Suppressor macrophage treated with lipopolysaccharide for 4 hours (primary cell): Measurements from ENCODE around the gene STXBP3.

Experiments
- DNase-seq: peaks from one replicate; pipeline ENCODE4 v3.0.0-alpha.2; 2020

STXBP3 gene

DNA sequence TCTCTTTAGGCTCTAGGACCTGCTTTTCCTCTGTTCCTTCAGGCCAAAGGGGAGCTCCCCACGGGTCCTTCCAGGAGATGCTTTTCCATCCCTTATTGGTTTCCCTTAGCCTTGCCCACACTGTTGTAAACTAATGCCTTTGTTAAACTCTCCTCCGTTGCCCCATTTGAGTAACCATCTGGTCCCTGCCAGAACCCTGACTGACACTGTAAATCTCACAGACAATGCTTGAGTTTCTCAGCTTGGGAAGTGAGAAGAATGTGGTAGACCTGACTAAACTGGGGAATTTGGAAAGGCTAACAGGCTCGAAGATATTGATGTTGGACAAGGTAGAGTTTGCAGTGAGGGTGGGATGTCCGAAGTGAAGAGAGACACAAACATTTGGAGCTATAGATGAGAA lies 99.0 kb downstream of the STXBP3 start:
- no peak for DNase-seq

DNA sequence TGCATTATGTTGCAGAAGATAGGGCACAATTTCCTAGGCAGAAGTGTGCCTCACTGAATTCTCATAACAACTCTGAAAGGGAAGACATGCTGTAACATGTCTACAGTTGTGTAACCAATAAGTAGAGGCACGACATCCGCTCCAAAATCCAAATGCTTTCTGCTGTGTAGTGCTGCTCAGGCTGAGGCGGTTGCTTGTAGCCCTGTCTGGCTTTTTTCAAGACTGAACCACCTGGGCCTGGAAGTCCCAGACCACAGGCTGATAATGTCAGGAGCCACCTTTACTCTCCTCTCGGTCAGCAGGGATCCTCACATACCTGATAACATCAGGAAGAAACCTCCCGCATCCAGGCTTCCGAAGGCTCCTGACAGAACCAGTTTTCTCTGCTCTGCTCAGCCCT lies 99.5 kb downstream of the STXBP3 start:
- DNase-seq: no peak

DNA sequence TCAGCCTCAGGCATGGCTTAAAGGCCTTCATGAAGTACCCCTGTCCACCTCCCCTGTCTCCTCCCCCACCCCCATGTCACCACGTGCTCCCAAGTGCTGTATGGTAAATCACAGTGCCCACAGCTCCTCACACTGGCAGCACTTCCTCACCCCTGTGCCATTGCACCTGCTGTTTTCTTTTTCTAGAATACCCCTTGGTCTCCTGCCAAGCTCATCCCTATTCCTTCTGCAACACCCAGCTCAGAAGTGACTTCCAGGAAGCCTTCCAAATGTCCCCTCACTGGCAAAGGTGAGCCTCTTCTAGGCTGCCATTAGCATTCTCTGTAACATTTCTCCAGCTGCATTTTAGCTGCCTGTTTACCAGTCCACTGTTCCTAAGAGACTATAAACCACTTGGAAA lies 101.0 kb downstream of the STXBP3 start:
- no peak for DNase-seq

DNA sequence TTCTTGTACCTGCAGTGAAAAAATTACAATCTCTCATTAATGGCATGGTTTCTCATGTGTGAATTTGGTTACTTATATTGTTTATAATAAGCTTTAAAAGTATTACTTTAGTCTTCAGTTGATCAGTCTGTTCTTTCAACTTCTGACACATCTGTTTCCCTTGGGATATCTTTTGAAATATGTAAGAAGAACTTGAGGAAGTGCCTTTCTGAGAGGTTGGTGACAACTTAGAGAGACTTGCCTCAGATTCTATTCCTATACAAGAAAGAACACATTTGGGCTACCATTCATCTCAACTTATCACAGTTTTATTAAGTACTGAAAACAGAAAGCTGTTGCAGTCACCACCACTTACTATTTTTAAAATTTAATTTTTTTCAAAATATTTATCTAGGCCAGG lies 102.3 kb downstream of the STXBP3 start:
- no peak for DNase-seq

DNA sequence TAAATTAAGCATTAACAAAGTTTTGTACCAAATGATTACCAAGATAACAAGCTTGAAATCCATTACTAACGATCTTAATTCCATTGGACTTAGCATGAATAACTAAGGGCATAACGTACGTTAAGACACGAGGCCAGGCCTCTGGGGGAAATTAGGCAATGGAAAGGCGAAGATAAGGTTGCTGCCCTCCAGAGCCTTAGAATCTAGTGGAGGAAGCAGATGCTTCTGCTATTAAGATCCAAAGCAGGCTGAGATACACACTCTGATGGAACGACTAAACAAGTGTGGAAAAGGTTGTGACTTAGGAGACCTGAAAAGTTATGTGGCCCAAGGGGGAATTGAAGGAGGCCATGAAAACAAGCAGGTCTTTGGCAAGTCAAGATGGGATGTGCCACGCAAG lies 104.5 kb downstream of the STXBP3 start:
- no peak for DNase-seq

DNA sequence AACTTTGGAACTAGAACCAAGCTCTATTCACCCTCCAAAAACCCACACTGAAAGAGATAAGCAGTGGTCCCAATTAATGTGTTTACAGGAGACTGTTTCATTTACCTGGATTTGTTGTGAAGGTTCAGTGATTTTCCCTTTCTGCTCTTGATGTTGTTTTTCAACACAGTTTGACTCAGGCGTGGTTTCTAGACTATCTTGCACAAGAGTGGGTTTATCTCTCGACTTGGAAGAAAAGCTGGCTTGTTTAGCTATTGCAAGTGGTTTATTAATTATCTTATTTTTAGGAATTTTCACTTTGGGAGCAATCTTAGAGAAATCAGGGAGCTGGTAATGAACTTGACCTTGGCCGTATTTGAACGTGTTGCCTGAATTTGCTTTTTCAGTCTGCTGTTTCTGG lies 105.1 kb downstream of the STXBP3 start:
- DNase-seq: no peak

DNA sequence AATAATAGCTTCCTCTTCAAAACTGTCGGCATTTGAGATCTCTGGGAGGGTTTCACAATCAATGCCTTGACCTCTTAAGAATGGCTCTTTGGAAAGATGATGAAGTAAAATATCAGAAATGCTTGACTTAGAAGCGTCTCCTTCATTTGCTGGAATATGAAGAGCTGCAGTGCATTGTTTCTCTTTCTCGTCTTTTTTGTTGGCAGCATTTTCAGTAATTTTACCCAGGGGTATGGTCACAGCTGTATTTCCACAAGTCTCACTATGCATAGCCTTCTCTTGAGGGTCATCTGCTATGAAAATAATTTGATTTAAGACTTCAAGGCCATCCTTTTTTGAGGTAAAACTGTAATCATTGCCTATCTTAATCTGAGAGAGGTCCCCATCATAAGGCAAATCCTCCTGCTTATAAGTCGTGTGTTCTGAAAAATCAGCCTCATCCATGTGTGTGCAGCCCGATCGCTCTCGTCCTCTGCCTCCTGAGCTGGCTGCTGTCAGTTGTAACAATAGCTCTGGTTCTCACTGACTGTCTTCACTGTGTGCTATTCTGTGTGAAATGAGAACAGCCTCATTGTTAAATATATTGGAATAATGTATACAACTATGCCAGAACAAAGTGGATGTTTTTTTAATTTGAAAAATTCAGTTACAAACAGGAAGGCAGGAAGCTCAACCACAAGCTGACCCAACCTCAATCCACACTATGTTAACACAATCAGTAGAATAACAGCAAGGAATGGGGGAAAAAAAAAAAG lies 105.9 kb downstream of the STXBP3 start:
- DNase-seq: peak; percentile 29

DNA sequence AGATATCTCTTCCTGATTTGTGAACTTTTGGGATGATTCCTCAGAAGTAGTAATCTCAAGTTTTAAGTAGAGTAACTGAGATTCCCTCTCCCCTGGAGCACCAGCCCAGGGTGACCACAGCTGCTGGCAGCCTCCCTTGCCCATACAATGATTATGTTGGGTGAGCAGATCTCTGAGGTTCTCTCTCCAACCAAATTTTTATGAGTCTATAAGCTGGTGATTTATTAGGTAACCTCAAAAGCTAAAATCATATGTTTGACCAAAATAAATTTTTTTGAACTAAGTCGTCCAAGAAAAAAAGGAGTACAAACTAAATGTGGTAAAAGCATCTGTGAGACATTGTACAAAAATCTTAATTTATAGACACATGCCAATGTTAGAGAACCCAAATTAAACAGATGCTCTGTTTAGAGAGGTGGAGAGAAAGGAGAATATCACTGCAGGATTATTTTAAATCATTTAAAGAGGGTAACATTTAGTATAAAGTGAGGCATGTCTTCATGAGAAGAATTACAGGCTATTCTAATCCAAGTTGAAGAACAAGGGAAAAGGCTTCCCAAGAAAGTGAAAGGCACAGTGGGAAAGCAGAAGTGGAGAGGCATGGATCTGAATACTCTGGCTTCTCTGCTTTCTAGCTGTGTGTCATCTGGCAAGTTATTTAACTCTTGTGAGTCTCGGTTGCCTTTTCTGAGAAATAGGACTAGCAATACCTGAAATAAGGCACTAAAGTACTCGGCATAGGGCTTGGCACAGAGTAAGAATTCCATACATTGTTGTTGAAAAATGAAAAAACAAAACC lies 107.9 kb downstream of the STXBP3 start:
- DNase-seq: peak; percentile 18

DNA sequence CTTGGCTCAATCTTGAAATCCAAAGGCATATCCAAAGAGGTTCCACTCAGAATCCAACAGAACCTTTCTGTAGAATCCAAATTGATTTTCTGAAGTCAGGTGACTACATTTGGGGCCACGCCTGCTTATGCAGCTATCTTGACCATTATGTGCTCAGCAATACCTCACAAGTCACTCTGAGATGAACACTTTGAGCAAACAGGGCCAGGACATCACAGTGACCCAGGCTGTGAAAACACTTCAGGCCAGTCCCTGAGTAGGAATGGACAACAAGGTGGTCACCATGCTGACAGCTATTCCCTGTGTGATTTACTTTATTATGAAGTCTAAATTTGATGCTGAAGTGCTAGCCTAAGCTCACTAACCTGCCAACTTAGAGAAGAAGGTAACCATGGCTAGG lies 110.5 kb downstream of the STXBP3 start, which contains the start of gene AKNAD1:
Gene AKNAD1, minus strand, starts transcription at position 101 of the 400 bp plus-strand sequence. CDS start 4,430 bp downstream, outside the sequence.
- DNase-seq: no peak

DNA sequence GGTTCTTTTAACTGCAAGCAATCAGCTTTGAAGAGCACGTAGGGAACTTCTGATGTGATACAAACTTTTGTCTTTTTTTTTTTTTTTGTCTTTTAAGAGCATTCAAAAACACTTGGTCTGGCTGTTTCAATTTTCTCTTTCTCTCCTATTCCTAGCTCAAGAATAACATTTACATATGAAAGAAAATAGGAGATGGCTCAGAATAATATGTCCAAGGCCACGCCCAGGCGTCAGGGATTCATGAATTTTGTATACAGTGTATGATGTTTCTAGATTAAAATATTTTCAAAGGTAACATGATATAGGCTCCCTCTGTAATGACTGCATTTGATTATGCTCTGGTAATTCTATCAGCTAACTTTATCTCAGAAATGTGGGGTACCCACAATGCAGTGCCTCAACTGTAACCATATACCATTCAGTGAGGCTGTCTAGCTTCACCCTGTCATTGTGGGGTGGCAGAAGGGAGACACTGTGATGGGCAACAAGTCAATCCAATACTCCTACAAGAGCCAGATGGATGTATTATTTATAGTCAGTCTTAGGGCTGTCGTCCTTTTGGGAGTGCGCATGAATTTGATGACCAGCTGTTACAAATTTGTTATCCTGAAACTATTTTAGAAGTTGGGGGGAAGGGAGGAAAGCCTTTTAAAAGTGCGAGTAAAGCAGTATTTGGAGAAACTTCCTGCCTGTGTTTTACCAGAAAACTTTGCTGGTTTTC lies 111.9 kb downstream of the STXBP3 start:
- no peak for DNase-seq
